NCI-H2196 treated with DMSO at 0.1 percent for 48 hours (cell line): Measurements from ENCODE around the gene ARHGEF17.
"Not testable (repeated sequence)": the region's sequence is repeated elsewhere in the genome, so short reads cannot be mapped to it uniquely, and the experiment has no call there.

ENCODE experiments used
- DNase-seq: peaks from one replicate; lab custom pipeline; 2025; ENCODE audit not compliant: unreplicated experiment; lab: John Stamatoyannopoulos, UW

ARHGEF17 gene, protein sequence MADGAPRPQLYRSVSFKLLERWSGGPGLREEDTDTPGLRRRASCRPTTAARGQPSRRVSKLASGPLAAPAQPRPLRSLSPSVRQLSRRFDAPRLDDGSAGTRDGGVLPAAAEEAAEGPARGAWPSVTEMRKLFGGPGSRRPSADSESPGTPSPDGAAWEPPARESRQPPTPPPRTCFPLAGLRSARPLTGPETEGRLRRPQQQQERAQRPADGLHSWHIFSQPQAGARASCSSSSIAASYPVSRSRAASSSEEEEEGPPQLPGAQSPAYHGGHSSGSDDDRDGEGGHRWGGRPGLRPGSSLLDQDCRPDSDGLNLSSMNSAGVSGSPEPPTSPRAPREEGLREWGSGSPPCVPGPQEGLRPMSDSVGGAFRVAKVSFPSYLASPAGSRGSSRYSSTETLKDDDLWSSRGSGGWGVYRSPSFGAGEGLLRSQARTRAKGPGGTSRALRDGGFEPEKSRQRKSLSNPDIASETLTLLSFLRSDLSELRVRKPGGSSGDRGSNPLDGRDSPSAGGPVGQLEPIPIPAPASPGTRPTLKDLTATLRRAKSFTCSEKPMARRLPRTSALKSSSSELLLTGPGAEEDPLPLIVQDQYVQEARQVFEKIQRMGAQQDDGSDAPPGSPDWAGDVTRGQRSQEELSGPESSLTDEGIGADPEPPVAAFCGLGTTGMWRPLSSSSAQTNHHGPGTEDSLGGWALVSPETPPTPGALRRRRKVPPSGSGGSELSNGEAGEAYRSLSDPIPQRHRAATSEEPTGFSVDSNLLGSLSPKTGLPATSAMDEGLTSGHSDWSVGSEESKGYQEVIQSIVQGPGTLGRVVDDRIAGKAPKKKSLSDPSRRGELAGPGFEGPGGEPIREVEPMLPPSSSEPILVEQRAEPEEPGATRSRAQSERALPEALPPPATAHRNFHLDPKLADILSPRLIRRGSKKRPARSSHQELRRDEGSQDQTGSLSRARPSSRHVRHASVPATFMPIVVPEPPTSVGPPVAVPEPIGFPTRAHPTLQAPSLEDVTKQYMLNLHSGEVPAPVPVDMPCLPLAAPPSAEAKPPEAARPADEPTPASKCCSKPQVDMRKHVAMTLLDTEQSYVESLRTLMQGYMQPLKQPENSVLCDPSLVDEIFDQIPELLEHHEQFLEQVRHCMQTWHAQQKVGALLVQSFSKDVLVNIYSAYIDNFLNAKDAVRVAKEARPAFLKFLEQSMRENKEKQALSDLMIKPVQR (N-terminal part only)

GRCh38 chr11:73308003-73308960, at the start of gene ARHGEF17:
TSS of gene ARHGEF17 (plus strand) at chr11:73308276. CDS start at chr11:73308639, 363 bp downstream.
- peak; percentile 68 for DNase-seq

GRCh38 chr11:73259406-73260126, 48.5 kb upstream of the ARHGEF17 start:
- DNase-seq: no peak

DNA sequence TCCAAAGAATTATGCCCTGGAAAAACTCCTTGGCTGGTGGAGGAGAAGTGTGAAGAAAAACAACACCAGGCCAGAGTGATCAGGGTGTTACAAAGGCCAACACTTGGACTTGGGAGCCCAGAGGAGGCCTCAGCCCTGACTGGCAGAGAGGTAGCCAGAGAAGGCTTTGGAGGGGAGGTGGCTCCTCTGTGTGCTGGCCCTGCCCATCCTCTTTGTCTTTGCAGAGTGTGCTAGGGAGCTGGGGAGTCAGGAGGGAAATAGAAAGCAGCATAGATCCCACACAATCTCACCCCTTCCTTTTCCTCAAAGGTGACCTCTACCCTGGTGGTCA, 48.0 kb upstream of the ARHGEF17 start:
- DNase-seq: no peak

DNA sequence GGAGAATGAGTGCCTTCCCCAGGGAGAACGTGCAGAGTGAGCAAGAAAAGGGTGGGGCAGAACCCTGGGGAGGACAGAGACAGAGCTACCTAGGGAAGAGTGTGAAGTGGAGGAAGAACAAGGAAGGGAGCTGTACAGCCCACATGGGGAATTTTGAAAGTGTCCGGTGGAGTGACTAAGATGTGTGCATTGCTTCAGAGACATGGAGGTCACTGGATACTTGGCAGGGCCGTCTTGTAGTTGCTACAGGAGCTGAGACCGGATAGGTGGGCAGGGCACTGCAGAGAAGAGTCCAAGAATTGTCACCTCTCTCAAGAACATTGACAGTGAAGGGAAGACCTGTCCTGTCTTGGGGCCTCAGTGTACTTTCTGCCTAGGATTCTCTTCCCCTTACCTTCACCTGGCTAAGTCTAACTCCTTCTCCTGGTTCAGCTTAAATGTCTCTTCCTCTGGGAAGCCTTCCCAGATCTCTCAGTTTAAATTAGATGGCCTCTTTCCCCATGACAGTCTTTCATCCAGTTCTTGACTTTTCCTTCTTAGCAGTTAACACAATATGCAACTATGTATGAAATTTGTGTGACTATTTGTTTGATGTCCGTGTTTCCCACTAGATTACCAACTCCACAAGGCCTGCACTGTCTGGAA, 45.1 kb upstream of the ARHGEF17 start:
- no peak for DNase-seq

DNA sequence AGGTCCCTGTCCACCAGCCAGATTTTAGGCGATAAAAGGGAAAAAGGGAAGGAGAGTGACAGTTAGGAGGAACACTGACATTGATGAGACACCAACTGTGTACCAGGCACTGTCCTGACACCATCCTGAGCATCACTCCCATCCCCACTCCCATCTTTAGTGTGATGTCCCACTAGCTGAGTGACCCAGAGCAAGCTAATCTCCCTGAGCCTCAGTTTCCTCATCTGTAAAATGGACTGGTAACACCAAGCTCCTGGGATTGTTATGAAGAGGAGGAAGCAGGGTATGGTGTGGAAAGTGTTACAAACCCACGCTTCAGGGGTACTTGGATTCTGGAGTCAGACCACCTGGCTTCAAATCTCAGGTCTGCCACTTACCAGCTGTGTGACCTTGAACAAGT, 44.4 kb upstream of the ARHGEF17 start:
- no peak for DNase-seq

GRCh38 chr11:73265278-73265810, 42.7 kb upstream of the ARHGEF17 start:
- DNase-seq: no peak

DNA sequence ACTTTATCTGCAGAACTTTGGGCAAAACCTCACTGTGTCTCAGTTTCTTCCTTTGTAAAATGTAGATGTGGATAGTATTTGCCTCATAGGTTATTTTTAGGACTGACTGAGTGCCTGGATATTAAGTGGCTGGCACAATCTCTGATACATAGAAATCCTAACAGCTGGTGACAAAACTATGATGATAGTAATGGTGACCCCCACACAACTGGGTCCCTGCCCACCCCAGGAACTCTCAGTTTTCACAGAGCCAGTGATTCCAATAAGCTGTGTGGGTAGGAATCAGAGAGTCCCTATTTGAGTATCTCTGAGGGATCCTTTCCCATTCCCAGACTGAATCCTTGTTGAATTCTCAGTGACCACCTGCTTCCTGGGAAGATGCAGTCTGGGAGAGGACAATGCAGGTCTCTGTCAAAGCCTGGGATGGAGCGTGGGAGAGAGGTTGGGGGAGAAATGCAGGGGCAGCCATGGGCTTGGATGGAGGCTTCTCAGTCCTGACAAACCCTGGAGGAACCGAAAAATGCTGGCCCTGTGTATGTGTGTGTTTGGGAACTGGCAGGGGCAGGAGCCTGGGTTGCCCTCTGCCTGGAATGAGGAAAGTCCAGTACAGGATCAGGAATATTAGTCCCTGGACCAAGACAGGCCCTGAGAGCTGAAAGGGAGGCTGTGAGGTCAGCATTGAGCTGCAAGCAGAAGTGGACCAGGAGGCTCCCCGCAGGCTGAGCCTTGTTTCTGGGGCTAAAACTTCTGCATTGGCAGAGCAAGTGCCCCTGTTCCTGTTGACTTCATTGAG, 42.0 kb upstream of the ARHGEF17 start:
- no peak for DNase-seq

- DNase-seq: no peak
Measured at GRCh38 chr11:73266646-73267020, 41.4 kb upstream of the ARHGEF17 start.

- no peak for DNase-seq
Measured at GRCh38 chr11:73267122-73267846, 40.8 kb upstream of the ARHGEF17 start.

DNA sequence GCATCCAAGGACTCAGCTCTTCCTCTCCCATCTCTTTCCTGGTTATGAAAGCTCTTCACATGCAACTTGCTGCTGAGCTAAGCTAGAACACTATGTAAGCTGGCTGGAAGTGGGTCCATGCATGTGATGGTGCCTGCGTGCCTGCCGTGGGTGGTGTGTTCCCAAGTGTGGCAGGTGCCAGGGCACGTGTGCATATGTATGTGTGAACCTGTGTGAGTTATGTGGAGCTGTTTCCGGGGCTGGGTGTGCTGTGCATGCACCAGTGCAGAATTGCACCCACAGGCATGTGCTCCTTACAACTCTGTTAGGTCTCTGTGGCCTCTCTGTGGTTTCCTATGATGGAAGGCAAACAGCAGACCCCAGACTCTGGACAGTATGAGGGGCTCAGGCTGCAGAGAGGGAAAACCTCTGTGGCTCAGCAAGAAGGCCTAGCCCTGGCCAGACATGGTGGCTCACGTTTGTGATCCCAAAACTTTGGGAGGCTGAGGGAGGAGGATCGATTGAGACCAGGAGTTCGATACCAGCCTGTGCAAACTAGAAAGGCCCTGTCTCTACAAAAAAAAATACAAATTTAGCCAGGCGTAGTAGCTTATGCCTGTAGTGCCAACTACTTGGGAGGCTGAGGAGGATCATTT, 40.1 kb upstream of the ARHGEF17 start:
- DNase-seq: no peak

- DNase-seq: no peak
Measured at GRCh38 chr11:73268671-73269271, 39.3 kb upstream of the ARHGEF17 start.

- DNase-seq: no peak
Measured at GRCh38 chr11:73269459-73270015, 38.5 kb upstream of the ARHGEF17 start.

- DNase-seq: no peak
Measured at GRCh38 chr11:73270016-73270854, 37.8 kb upstream of the ARHGEF17 start.

- DNase-seq: no peak
Measured at GRCh38 chr11:73270855-73271477, 37.1 kb upstream of the ARHGEF17 start.

DNA sequence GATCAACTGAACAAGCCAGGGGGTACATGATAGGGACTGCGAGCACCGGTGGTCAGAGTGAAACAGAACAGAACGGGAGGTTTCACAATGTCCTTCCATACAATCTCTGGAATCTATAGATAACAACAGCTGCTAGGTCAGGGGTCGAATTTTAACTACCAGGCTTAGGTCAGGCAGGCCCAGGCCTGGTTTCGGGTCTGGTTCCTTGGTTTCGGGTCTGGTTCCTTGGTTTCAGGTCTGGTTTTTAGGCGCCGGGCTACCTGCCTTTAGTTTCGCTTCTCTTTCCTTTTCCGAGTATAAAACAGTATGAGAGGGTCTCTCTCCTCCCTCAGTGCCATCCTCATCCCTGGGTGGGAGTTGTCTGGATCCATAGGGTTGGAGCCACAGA, 36.6 kb upstream of the ARHGEF17 start:
- DNase-seq: not testable (repeated sequence)
